ENCODE data around the gene EHMT1.

- TF ChIP-seq EZH2 (IDR thresholded peaks at IDR 0.05): no peak
- no peak for TF ChIP-seq POLR2AphosphoS5 (IDR thresholded peaks at IDR 0.05; ENCODE audit: borderline replicate concordance, low read depth, low read length)
- no peak for TF ChIP-seq FOXP2 (optimal IDR thresholded peaks at IDR 0.05; ENCODE audit: control extremely low read depth, extremely low read length, insufficient read depth)
Measured at GRCh38 chr9:137702615-137703379, 84.0 kb downstream of the EHMT1 start.
